ENCODE measurements around the gene SCN10A.

Gene SCN10A

DNA sequence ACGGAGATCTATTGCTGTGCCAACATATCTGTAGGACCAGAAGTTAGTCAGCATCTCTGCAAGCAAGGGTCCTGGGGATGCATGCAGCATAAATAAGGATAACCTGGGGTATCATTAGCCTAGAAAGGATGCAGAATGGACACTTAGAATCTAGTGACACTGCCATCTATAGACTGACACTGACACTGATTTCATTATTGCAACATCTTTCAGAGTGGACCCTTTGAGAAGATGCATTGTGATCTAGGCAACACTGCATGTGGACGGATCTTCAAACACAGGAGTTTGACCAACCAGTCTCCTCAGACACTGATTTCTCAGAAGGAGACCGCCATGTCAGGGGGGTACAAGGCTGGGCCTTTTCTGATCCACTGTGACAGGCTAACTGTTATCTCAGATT, 52.4 kb downstream of the SCN10A start:
- no peak for DNase-seq

DNA sequence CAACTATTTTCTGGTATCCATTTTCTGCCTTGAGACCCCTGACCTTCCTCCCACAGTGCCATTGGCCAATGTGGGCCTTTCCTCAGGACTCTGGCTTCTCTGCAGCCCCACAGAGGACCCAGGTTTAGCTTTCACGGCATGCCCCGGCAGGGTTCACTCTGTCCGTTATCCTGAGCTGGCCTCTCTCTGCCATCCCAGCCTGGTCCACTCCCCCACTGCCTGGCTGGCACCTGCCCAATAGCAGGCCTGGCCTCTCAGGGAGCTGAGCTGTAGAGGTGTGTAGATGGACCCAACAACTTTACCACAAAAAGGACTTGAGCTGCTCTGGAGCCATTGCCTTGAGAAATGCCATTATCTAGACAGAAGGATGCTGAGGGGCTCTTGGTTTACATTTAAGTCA, 57.5 kb downstream of the SCN10A start:
- no peak for DNase-seq

DNA sequence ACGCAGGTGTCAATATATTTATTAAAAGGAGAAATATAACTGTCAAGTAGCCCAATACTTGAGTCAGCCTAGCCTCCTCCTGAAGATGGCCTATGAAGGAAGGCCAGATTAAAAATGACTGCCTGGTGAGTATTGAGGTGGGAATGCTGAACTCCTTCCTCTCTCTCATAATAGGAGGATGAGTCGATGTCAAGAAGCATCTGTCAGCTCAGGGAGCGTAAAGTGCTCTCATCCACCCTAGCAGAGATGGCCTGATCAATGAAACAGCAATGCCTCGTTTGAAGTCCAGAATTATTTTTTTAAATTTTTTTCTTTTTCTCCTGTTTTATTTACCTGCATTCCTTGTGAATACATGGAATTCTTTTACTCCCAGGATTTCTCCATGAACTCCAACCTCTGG, 58.3 kb downstream of the SCN10A start:
- no peak for DNase-seq

DNA sequence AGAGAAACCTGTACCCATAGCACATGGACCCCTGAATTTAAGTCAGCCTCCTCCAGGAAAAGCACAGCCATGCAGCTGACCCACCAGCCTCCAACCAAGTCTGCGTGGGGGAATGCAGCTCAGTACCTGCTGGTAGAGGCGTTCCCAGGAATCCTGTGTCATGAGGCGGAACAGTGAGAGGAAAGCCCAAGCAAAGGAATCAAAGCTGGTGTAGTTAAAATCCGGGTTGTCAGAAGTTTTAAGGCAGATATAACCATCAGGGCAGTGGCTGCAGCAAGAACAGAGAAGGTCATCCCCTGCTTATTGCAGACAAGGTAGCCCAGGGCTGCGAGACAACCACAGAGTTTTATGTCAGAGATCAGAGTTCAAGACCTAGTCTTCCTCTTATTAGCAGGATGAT, 59.1 kb downstream of the SCN10A start:
- no peak for DNase-seq

DNA sequence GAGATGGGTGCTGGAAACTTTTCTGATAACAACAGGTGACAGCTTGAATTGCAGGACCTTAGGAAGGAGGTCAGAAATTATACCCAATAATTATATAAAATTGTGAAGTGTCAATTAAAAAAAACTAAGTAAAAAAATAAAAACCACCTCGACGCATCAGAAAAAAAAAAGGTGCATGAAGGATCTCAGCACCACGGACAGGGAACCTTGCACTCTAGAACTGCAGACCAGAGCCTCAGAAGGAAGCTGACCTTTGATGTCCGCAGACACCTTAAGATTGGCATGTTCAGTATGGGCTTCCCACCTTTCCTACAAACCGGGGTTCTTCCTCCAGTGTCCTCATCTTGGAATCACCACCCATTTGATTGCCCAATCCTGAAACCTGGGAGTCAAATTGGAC, 60.9 kb downstream of the SCN10A start:
- no peak for DNase-seq

DNA sequence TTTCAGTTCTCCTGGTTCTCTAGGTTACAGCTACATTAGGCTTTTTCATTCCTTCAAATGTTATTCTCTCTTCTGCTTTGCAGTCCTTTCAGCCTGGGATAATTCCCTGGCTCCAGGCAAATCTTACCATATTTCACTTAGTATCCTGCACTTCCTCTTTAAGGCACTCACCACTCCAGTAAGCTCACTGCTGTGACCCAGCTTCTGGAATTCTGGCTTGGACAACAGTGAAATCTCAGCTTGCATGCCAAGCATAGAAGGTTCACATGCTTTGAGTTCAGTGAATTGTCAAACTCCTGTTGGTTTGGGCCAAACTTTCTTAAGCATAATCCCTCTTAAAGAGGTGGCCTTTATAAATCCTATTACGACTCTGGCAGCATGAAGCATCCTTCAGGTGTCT, 69.4 kb downstream of the SCN10A start:
- no peak for DNase-seq

DNA sequence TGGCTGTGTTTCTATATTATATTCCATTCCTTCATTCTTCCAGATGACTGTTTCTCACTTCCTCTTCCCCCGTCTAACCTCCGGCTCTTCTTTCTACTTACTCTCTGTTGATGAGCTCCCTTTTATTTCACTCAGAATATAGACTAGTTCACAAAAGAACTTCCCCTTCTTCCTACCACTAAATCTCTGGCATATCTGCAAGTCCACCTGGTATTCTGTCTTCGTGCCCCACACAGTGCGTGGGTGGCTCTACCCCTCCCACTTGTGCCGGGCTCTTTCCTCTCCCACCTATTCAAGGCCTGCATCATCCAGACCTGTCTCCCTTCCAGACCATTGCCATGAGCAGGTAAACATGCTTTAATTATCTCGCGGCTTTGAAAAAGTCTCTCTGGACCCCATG, 73.0 kb downstream of the SCN10A start:
- no peak for DNase-seq

DNA sequence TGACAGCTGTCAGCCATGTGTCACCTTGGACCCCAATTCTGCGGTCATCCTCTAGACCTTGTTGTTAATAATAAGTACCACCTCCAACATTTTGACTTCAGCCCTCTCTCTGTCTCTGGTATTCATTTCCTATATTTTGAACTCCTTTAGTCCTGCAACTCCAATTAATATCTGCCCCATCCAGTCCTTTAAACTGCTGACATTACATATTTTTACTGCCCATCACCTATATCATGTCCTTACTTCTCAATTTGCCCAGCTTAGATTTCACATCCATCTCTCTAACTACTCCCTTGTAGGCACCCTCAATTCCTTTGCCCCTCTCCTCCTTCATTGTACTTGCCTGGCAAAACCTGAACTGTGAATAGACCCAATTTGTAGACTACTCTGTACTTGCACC, 73.5 kb downstream of the SCN10A start:
- no peak for DNase-seq

DNA sequence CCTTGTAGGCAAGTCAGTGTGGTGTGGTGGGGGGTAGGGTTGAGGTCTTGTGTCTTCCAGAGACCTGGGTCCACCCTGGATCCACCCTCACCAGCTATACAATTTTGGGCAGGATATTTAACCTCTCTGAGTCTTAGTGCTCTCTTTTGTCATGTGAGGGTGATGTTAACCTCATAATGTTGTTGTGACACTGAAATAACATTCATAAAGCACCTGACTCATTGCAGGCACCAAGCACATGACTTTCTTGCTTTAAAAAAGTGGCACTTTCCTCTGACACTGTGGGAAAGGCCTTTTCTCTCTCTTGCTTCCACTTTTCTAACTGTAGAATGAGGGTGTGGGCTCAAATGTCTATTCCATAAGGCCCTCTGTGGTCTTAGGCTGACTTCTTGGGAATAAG, 75.5 kb downstream of the SCN10A start:
- no peak for DNase-seq

DNA sequence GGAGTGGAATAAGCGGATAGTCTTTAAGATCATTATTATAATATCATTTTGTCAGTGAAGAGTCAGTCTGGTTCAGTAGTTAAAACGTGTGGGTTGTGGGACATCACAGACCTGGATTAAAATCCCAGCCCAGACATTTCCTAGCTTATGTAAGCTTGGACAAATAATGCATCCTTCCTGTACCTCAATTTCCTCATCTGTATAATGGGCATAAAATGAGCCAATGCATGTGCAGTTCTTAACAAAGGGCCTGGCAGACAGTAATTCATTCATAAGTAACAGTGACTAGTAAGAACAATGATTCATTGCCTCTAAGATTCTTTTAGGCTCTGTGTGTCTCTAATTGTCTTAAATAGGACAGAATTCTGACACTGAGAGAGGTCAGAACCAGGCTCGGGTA, 76.1 kb downstream of the SCN10A start:
- no peak for DNase-seq

DNA sequence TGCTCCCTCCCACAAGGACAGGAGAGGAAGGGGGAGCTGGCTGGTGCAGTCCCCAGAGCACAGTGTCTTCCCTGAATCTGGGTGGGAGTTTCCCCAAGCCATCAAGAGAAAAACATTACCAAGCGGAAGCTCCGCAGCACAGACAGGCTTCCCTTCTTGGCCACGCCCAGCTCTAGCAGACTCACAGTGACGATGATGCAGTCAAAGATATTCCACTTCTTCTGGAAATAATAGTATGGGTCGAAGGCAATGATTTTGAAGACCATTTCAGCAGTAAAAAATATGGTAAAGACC, 76.7 kb downstream of the SCN10A start:
- DNase-seq, result no peak

DNA sequence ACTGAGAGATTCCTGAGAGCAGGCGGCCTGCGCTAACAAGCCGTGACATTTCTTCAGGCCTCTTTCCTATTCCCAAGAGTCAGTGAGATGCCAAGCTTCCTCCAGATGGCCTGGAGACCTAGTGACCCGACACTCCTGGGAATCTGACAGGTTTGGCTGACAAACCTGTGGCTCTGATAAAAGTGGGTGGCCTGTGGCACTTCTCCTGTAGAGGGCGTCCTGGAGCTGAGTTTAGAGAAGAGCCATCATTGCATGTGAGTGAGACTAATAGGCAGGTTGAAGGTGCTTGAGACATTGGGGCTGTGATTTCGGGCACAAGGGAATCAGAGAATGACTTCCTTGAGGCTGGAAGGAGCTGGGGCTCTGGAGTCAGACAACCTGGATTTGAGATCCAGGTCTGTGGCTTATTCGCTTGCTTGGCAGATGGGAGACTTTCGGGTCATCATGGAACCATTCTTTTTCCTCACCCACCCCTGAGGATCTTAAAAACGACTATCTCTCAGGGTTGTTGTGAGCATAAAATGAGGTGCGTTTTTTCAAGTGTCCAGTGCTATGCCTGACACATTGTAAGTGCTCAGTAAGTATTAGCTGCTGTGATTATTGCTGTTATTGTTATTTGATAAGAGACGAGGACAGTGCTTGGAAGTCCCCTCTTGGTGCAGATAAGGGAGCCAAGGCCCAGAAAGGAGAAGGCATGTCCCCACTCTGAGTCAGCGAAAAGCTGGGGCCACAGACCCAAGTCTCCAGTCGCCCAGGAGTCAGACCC, 77.2 kb downstream of the SCN10A start:
- no peak for DNase-seq

DNA sequence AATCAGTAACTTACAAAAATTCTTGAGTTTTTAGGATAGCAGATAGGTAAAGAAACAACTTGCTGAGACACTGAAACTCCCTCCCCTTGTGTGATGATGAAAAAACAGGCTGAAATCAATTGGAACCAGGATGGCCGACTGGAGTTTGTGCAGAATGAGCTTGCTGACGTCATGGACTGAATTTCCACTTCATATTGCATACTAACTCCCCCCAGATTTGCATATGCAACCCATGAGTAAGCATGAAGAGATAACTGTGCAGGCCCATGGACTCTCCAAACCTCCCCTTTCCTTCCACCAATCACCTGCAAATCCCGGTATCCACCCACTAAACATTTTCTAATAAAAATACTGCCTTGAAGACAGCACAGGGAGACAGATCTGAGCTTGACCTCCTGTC, 84.5 kb downstream of the SCN10A start:
- no peak for DNase-seq

DNA sequence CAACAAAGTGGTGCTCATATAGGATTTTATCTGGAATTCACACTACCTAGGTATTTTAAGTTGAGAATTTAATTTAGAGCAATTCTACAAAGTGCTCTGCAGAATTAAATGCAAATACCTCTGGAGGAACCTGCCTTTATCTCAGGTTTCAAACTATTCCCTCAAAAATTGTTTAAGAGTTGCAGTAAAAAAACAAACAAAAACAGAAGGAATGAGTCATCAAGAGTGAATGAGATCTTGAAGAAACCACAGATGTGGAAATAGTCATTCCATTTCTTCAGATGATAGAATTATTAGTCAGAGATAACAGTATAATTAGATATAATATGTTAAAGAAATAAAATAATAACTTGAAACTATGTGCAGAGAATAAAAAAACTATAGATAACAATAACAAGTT, 85.7 kb downstream of the SCN10A start:
- DNase-seq, result no peak

DNA sequence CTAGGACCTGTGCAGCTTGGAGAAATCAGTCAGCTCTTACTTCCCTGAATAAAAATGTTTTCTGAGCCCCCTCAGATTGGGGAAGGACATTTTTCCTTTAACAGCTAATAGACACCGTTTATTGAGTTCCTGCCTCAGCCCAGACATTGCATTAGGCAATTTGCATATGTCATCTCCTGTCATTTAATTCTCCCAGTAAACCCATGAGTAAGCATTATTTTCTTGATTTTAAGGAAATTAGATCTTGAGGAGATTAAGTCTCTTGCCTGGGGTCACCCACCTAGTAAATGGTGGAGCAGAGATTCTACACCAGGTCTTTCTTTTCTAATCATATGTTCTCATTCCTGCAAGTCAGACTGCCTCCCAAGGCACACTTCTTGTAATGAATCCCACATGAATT, 88.0 kb downstream of the SCN10A start:
- no peak for DNase-seq

DNA sequence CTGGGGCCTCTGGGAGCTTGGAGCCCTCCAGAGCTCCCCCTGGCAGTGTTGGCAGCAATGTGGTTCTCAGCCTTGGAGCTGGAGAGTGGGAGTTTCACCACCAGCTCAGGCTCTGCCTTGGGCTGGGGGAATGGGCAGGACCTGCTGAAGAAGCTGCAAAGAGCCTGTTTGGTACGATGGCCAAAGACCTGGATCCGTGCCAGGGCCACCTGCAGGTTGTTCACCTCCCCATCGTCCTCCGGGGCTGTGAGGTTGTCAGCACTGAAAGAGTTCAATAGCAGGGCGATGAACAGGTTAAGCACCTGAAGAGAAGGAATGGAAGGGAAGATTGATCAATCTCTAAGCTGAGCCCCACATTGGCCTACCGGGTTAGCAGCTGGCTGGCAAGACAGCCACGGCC, 89.3 kb downstream of the SCN10A start:
- DNase-seq, result no peak

DNA sequence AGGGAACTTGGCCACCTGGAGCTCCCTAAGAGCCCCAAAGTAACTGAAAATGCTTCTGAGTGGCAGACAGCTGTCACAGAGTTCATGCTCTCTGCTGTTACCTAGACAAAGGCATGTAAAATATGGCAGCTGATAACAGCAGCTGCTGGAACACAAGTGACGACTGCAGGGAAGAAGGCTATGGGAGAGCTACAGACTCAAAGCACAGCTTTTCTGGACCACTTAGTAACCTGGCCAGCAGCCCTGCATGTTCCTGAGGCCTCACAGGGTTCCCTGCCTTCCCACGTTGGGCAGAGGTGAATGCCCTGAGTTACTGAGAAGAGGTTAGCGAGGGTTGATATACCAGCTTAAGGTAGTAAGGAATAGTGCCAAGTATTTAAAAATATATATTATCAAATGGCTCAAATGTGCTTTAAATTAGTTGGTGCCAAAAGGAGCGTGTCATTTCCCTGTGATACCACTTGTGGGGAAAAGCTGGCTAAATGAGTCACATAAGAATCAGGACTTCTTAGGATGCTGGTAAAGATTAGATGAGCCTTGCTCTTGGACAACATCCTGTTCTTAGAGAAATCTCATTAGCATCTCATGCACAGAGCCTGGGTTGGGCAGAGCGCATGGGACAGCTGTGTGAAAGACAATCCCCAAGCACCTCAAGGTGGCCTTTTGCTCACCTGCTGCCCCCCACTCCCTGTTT, 90.1 kb downstream of the SCN10A start:
- no peak for DNase-seq

DNA sequence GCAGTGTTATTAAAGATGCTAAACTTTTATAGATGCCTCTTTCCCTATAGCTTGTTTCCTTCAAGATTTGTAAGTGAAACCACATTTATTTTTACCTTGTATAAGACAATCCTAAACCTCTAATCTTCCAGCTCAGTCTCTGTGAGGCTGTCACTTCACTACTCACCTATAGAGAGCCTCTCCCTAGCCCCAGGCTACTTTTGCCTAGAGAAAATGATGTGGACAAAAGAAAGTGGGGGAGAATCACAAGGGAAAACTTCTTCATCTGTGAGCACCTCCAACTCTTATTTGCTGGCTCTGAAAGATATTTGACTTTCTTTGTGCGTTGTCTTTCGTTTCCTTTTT, 91.7 kb downstream of the SCN10A start:
- no peak for DNase-seq

DNA sequence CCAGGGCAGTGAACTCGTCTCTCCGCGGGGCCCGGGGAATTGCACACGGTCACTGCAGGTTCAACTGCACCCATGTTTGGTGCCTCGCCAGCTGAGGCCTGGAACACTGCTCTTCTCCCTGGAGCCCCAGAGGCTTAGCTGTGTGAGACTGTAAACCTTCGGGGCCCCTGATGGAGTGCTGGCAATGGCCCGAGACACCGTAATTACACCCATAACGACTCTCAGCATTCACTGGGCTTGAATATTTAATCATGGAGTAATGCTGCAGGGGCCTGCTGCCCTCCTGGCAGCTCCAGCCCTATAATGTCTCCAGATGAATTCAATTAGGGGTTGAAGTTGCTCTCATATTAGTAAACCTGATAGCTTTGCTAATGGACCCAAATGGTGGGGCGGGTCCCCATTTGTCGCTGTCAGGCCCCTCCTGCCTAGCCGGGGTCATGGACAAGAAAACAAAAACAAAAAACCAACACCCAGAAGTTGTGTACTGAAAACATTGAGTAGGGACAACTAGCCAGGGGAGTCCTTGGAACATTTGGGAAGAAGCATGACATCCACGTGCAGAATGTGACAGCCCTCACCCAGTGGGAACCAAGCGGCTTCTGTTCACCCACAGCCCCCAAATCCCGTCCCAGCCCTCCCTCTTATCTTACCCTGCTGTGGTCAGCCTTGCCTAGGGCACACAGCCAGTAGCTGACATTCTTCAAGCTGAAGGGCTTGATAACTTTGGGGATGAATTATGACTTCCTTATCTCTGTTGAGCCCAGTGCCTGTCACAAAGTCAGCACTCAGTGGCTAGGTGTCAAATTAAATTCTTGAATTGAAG, 92.2 kb downstream of the SCN10A start:
- DNase-seq, result no peak

DNA sequence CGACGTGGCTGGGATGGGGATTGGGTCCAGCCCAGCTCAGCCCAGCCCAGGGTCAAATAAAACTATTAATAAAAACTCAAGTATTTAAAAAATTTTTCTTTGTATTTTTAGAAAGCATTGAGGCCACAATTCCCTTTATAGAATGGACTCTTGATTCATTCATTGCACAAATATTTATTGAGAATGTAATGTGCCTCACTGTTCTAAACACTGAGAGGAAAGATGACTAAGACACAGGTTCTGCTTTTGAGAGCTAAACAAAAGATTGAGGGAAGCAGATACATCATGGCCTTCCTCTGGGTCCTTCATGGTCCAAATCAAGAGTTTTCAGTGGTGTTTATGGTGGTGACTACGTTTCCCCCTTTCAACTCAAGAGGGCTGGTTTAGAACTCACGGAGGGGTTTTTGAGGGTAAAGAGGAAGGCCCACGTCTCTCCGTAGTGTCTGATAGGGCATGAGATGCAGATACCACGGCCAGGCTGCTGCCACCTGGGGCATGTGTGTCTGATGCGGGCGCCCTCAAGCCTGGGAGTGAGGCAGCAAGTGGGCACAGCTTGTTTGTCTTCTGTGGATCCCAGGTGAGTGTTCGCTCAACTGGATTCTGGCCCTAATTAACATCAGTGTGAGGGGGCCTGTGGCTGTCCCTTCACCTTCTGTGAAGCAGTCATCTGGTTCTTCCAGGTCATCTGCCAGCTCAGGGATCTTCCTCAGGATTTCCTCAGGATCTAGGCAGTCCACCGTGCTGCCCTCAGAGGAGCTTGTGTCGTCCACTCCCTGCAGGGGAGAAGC, 93.0 kb downstream of the SCN10A start:
- no peak for DNase-seq

DNA sequence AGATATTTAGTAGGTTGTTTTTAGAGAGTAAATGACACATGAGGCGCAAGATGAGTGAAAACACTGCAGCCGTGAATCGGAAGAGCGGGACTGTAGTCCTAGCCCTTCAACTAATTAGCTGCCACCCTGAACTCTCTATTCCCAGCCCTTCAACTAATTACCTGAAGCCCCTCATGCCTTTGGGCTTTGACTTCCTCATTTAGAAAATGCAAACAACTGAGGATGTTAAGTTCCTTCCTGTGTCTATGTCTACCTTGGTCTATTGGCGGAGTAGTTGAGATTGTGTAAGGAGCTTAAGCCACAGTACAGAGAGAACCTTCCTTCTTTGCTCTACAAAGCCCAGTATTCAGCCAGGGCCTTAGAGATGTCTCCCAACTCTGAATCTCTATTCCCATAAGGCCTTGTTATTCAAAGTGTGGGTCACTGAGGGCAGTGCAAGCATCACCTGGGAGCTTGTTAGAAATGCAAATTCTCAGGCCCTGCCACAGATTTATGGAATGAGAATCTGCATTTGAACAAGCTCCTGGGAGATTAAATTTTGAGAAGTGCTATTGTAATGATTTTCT, 94.7 kb downstream of the SCN10A start:
- DNase-seq, result no peak

DNA sequence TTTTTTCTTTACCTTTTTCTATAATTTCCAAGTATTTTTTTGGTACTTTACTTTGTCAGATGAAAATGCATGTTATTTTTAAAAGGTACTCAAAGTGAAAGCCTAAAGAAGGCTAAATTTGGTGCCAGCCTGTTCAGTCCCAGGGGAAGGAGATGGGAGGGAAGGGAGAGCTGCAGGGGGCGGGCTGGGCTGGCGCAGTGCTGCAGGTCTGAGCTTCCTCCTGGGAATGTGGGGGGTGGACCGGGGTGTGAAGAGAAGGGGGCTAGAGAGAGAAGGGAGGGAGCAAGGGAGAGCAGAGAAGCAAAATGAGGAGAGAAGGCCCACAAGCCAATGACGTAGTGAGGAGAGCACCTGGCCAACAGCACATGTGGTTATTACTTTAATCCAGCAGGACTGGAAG, 95.6 kb downstream of the SCN10A start:
- no peak for DNase-seq

Data from NCI-H510A (cell line).